Measurements from ENCODE around the gene ZNF674. TPM values are rescaled to one million over a fixed set of nuclear protein-coding genes. Genes with fewer than 3 reads are reported as not detected.
A peak's percentile ranks its signal among the peaks of the same experiment; 100 is the strongest.

The ZNF674 gene
- total RNA-seq, 1 donor from 2014 or later, result 5.7 TPM

GRCh38 chrX:46567388-46567787, 22.2 kb upstream of the ZNF674 start:
- H3K4me3 Mint-ChIP-seq, result no peak overlapping the region
- DNase-seq (ENCODE audit: low spot score in 2 of 2, unreplicated experiment in 2 of 2), result no peak
- H3K27ac Mint-ChIP-seq, result no peak overlapping the region
- peaks cover 2% of the 10 kb centered on the region for H3K36me3 Mint-ChIP-seq
- H3K27me3 Mint-ChIP-seq (ENCODE audit: low read depth), result peaks cover 11% of the 10 kb centered on the region
- TF ChIP-seq CTCF (IDR thresholded peaks at IDR 0.05; ENCODE audit: unreplicated experiment), result no peak
- no peaks in the 10 kb centered on the region for H3K4me1 Mint-ChIP-seq
- H3K9me3 Mint-ChIP-seq, result peaks cover 12% of the 10 kb centered on the region

- Mint-ChIP-seq H3K4me1 (no peaks in the 10 kb centered on the region), H3K27me3 (ENCODE audit: low read depth) (no peaks in the 10 kb centered on the region), H3K27ac (no peak overlapping the region), H3K36me3 (peaks cover 2% of the 10 kb centered on the region), H3K4me3 (no peak overlapping the region), H3K9me3 (peaks cover 32% of the 10 kb centered on the region)
- DNase-seq (ENCODE audit: low spot score in 2 of 2, unreplicated experiment in 2 of 2), result no peak
- no peak for TF ChIP-seq CTCF (IDR thresholded peaks at IDR 0.05; ENCODE audit: unreplicated experiment)
Observed at GRCh38 chrX:46561824-46562657, 16.8 kb upstream of the ZNF674 start.

GRCh38 chrX:46559062-46559461, 13.8 kb upstream of the ZNF674 start:
- Mint-ChIP-seq H3K4me1 (no peaks in the 10 kb centered on the region), H3K4me3 (no peak overlapping the region), H3K27me3 (ENCODE audit: low read depth) (no peaks in the 10 kb centered on the region), H3K36me3 (no peaks in the 10 kb centered on the region), H3K9me3 (peaks cover 31% of the 10 kb centered on the region), H3K27ac (no peak overlapping the region)
- no peak for TF ChIP-seq CTCF (IDR thresholded peaks at IDR 0.05; ENCODE audit: unreplicated experiment)
- DNase-seq (ENCODE audit: low spot score in 2 of 2, unreplicated experiment in 2 of 2), result no peak

- Mint-ChIP-seq H3K4me3 (no peak overlapping the region), H3K9me3 (peaks cover 23% of the 10 kb centered on the region), H3K4me1 (peaks cover 5% of the 10 kb centered on the region), H3K27me3 (ENCODE audit: low read depth) (no peaks in the 10 kb centered on the region), H3K36me3 (peaks cover 4% of the 10 kb centered on the region), H3K27ac (no peak overlapping the region)
- no peak for DNase-seq (ENCODE audit: low spot score in 2 of 2, unreplicated experiment in 2 of 2)
- TF ChIP-seq CTCF (IDR thresholded peaks at IDR 0.05; ENCODE audit: unreplicated experiment), result peak; percentile 22
Observed at GRCh38 chrX:46554942-46555341, 9.7 kb upstream of the ZNF674 start.

- Mint-ChIP-seq H3K4me1 (peaks cover 5% of the 10 kb centered on the region), H3K27me3 (ENCODE audit: low read depth) (no peaks in the 10 kb centered on the region), H3K4me3 (no peak overlapping the region), H3K9me3 (peaks cover 30% of the 10 kb centered on the region), H3K27ac (no peak overlapping the region), H3K36me3 (peaks cover 6% of the 10 kb centered on the region)
- no peak for DNase-seq (ENCODE audit: low spot score in 2 of 2, unreplicated experiment in 2 of 2)
- TF ChIP-seq CTCF (IDR thresholded peaks at IDR 0.05; ENCODE audit: unreplicated experiment), result no peak
Observed at GRCh38 chrX:46553935-46554334, 8.7 kb upstream of the ZNF674 start.

Measured in mesothelial cell of epicardium (in vitro differentiated cells).